Measurements from ENCODE around the gene ASB8. TPM values are rescaled to one million over a fixed set of nuclear protein-coding genes. Genes with fewer than 3 reads are reported as not detected.

Gene ASB8, protein sequence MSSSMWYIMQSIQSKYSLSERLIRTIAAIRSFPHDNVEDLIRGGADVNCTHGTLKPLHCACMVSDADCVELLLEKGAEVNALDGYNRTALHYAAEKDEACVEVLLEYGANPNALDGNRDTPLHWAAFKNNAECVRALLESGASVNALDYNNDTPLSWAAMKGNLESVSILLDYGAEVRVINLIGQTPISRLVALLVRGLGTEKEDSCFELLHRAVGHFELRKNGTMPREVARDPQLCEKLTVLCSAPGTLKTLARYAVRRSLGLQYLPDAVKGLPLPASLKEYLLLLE
- polyA plus RNA-seq (2013, experiment 1 of 2), result 4.5 TPM
- polyA plus RNA-seq (2013, experiment 2 of 2), result 4.5 TPM

DNA sequence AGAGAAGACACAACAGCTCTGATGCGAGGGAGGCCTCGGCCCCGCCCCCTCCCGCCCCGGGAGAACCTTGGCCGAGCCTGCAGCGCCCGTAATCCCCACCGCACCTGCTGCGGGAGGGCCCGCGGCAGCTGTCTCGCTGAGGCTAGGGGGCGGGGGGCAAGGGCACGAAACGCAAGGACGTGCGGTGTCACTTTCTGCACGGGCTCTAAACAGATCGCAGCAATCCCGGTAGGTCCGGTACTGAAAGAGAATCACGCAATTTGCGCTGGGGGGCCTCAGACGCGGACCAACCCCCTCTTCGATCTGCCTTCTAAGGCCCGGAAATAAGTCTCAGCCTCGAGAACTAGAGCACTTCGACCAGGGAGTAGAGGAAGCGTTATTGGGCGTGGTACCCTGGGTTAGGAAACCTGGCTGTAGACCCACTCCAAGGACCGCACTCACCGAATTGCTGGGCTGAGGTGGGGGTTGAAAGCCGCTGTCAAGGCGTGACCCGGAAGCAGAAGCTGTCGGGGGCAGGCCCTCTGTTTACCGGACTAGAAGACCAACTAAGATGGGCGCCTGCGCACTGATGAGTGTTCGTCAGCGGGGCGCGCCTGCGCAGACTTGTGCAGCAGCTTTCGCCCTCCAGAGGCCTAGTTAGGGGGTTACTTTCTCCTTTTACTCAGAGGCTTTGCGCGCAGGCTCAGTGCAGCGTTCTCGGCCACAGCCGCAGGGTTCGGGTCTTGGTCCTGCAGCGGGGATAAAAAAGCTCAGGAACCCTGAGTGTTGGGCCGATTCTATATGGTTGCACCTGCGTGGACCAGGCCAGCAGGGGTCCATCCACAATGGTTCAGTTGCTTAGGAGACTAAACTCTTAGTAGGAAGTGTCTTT lies at the start of gene ASB8:
ASB8 (minus strand) TSS at position 498 of the 871 bp plus-strand sequence. CDS start 4,019 bp downstream, outside the sequence.
- H2AK5ac ChIP-seq (ENCODE audit: low read length), result peak within 1 kb of the TSS; percentile 14
- peak within 1 kb of the TSS; percentile 68 for H4K5ac ChIP-seq (ENCODE audit: low read length)
- no peak within 1 kb of the TSS for H4K8ac ChIP-seq (ENCODE audit: low read depth, low read length)
- no CpG with 5 or more reads among the region's 56 CpGs for WGBS (ENCODE audit: extremely low coverage, insufficient coverage, low lambda C conversion rate)
- H3K4me2 ChIP-seq (ENCODE audit: low read length), result peak within 1 kb of the TSS; percentile 58
- H3K36me3 ChIP-seq (ENCODE audit: control insufficient read depth, insufficient read depth, low read length), result no peaks in the 10 kb centered on the region
- no peaks in the 10 kb centered on the region for H3K79me2 ChIP-seq (ENCODE audit: control insufficient read depth, insufficient read depth, low read length)
- no peak within 1 kb of the TSS for H3K27ac ChIP-seq (ENCODE audit: low read depth, low read length)
- no peak within 1 kb of the TSS for H3K23ac ChIP-seq (ENCODE audit: low read length)
- peak; percentile 99 for DNase-seq
- peak within 1 kb of the TSS; percentile 77 for H3K9ac ChIP-seq (ENCODE audit: low read length)
- peak within 1 kb of the TSS; percentile 79 for H3K56ac ChIP-seq (ENCODE audit: low read length)
- no peak within 1 kb of the TSS for H2BK120ac ChIP-seq (ENCODE audit: low read depth, low read length)
- no peak within 1 kb of the TSS for H2BK15ac ChIP-seq (replicated peaks; ENCODE audit: low read depth)
- no peak within 1 kb of the TSS for H2BK5ac ChIP-seq (ENCODE audit: low read length)
- no peak within 1 kb of the TSS for H3K4ac ChIP-seq (ENCODE audit: low read depth, low read length)
- H3K4me3 ChIP-seq (ENCODE audit: low read length), result peak within 1 kb of the TSS; percentile 56
- no peaks in the 10 kb centered on the region for H3K79me1 ChIP-seq (ENCODE audit: low read length)
- H3K18ac ChIP-seq (ENCODE audit: low read length), result no peak within 1 kb of the TSS
- peaks cover 3% of the 10 kb centered on the region for H3K4me1 ChIP-seq (ENCODE audit: control insufficient read depth, low read depth, low read length)
- H3K27me3 ChIP-seq (ENCODE audit: insufficient read depth, low read length, poor library complexity), result no peaks in the 10 kb centered on the region

DNA sequence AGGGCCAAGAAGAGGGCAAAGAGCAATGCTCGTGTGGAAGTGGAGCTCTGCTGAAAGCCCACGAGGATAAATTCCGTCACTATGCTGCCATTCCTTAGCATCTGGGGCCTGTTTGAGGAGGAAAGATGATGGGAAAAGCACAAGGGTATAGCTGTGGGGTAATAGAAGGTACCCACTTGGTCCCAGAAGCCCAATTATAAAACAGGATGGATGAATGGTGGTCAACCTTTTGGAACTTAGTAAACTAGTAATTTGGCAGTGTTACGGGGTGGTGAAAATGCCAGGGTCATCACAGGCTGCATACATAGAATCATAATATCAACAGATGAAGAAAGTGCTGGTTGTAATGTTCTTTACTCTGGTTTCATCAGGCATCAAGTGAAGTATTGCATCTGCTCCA lies 45.9 kb upstream of the ASB8 start, which contains the start of gene OR10AD1:
OR10AD1 (minus strand) TSS at position 101 of the 400 bp plus-strand sequence; CDS start at position 101, 0 bp downstream.
- Histone ChIP-seq H3K56ac (ENCODE audit: low read length) (no peak within 1 kb of the TSS), H2BK120ac (ENCODE audit: low read depth, low read length) (no peak within 1 kb of the TSS), H4K8ac (ENCODE audit: low read depth, low read length) (no peak within 1 kb of the TSS), H3K23ac (ENCODE audit: low read length) (no peak within 1 kb of the TSS), H3K9ac (ENCODE audit: low read length) (no peak within 1 kb of the TSS), H3K18ac (ENCODE audit: low read length) (no peak within 1 kb of the TSS), H3K4me1 (ENCODE audit: control insufficient read depth, low read depth, low read length) (no peaks in the 10 kb centered on the region), H3K36me3 (ENCODE audit: control insufficient read depth, insufficient read depth, low read length) (no peaks in the 10 kb centered on the region), H3K4ac (ENCODE audit: low read depth, low read length) (no peak within 1 kb of the TSS), H3K27ac (ENCODE audit: low read depth, low read length) (no peak within 1 kb of the TSS), H2BK5ac (ENCODE audit: low read length) (no peak within 1 kb of the TSS), H2BK15ac (replicated peaks; ENCODE audit: low read depth) (no peak within 1 kb of the TSS), H3K79me2 (ENCODE audit: control insufficient read depth, insufficient read depth, low read length) (no peaks in the 10 kb centered on the region), H4K5ac (ENCODE audit: low read length) (no peak within 1 kb of the TSS), H3K27me3 (ENCODE audit: insufficient read depth, low read length, poor library complexity) (peaks cover 6% of the 10 kb centered on the region), H2AK5ac (ENCODE audit: low read length) (no peak within 1 kb of the TSS), H3K4me2 (ENCODE audit: low read length) (no peak within 1 kb of the TSS), H3K4me3 (ENCODE audit: low read length) (no peak within 1 kb of the TSS), H3K79me1 (ENCODE audit: low read length) (no peaks in the 10 kb centered on the region)
- DNase-seq, result no peak
- no CpG with 5 or more reads among the region's 4 CpGs for WGBS (ENCODE audit: extremely low coverage, insufficient coverage, low lambda C conversion rate)

DNA sequence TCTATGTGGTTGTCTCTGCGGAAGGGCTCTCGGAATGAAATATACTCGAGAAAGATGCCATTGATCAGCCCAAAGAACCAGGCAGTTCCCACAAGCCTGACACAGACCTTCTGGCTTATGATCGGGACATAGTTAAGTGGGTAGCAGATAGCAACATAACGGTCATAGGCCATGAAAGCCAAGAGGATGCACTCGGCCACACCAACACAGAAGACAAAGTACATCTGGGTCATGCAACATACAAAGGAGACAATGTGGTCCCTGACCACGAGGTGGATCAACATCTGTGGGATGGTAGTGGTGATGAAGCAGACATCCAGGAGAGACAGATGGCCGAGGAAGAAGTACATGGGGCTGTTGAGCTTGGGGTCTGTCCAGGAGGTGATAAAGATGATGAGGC lies 45.5 kb upstream of the ASB8 start:
- H4K5ac ChIP-seq (ENCODE audit: low read length), result no peak overlapping the region
- H4K8ac ChIP-seq (ENCODE audit: low read depth, low read length), result no peak overlapping the region
- WGBS (ENCODE audit: extremely low coverage, insufficient coverage, low lambda C conversion rate), result no CpG with 5 or more reads among the region's 8 CpGs
- no peak overlapping the region for H3K4me3 ChIP-seq (ENCODE audit: low read length)
- H3K4me1 ChIP-seq (ENCODE audit: control insufficient read depth, low read depth, low read length), result no peaks in the 10 kb centered on the region
- no peak overlapping the region for H3K18ac ChIP-seq (ENCODE audit: low read length)
- no peak overlapping the region for H2AK5ac ChIP-seq (ENCODE audit: low read length)
- no peak for DNase-seq
- H3K56ac ChIP-seq (ENCODE audit: low read length), result no peak overlapping the region
- H3K27me3 ChIP-seq (ENCODE audit: insufficient read depth, low read length, poor library complexity), result peaks cover 6% of the 10 kb centered on the region
- H3K9ac ChIP-seq (ENCODE audit: low read length), result no peak overlapping the region
- no peak overlapping the region for H3K23ac ChIP-seq (ENCODE audit: low read length)
- H3K4ac ChIP-seq (ENCODE audit: low read depth, low read length), result no peak overlapping the region
- no peak overlapping the region for H2BK15ac ChIP-seq (replicated peaks; ENCODE audit: low read depth)
- H2BK5ac ChIP-seq (ENCODE audit: low read length), result no peak overlapping the region
- H3K27ac ChIP-seq (ENCODE audit: low read depth, low read length), result no peak overlapping the region
- no peak overlapping the region for H3K4me2 ChIP-seq (ENCODE audit: low read length)
- H3K36me3 ChIP-seq (ENCODE audit: control insufficient read depth, insufficient read depth, low read length), result no peaks in the 10 kb centered on the region
- H3K79me1 ChIP-seq (ENCODE audit: low read length), result no peaks in the 10 kb centered on the region
- no peak overlapping the region for H2BK120ac ChIP-seq (ENCODE audit: low read depth, low read length)
- no peaks in the 10 kb centered on the region for H3K79me2 ChIP-seq (ENCODE audit: control insufficient read depth, insufficient read depth, low read length)

DNA sequence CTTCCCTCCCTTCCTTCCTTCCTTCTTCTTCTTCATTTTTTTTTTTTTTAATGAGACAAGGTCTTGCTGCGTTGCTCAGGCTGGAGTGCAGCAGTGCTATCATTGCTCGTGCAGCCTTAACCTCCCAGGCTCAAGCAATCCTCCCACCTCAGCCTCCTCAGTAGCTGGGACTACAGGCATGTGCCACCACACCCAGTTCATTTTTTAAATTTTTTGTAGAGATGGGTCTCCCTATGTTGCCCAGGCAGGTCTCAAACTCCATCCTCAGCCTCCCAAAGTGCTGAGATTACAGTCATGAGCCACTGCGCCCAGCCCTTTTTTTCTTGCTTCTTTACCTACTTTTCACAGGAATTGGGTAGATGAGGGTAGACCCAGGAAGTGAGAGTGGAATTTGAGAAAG lies 44.2 kb upstream of the ASB8 start:
- Histone ChIP-seq H3K56ac (ENCODE audit: low read length) (no peak overlapping the region), H3K27ac (ENCODE audit: low read depth, low read length) (no peak overlapping the region), H4K8ac (ENCODE audit: low read depth, low read length) (no peak overlapping the region), H3K23ac (ENCODE audit: low read length) (no peak overlapping the region), H2AK5ac (ENCODE audit: low read length) (no peak overlapping the region), H3K4me1 (ENCODE audit: control insufficient read depth, low read depth, low read length) (peaks cover 2% of the 10 kb centered on the region), H3K4me3 (ENCODE audit: low read length) (no peak overlapping the region), H3K79me2 (ENCODE audit: control insufficient read depth, insufficient read depth, low read length) (no peaks in the 10 kb centered on the region), H2BK5ac (ENCODE audit: low read length) (no peak overlapping the region), H3K9ac (ENCODE audit: low read length) (no peak overlapping the region), H3K79me1 (ENCODE audit: low read length) (no peaks in the 10 kb centered on the region), H3K18ac (ENCODE audit: low read length) (no peak overlapping the region), H3K27me3 (ENCODE audit: insufficient read depth, low read length, poor library complexity) (peaks cover 6% of the 10 kb centered on the region), H3K36me3 (ENCODE audit: control insufficient read depth, insufficient read depth, low read length) (no peaks in the 10 kb centered on the region), H3K4me2 (ENCODE audit: low read length) (no peak overlapping the region), H4K5ac (ENCODE audit: low read length) (no peak overlapping the region), H3K4ac (ENCODE audit: low read depth, low read length) (no peak overlapping the region), H2BK15ac (replicated peaks; ENCODE audit: low read depth) (no peak overlapping the region), H2BK120ac (ENCODE audit: low read depth, low read length) (no peak overlapping the region)
- no CpG with 5 or more reads among the region's 3 CpGs for WGBS (ENCODE audit: extremely low coverage, insufficient coverage, low lambda C conversion rate)
- DNase-seq, result no peak

DNA sequence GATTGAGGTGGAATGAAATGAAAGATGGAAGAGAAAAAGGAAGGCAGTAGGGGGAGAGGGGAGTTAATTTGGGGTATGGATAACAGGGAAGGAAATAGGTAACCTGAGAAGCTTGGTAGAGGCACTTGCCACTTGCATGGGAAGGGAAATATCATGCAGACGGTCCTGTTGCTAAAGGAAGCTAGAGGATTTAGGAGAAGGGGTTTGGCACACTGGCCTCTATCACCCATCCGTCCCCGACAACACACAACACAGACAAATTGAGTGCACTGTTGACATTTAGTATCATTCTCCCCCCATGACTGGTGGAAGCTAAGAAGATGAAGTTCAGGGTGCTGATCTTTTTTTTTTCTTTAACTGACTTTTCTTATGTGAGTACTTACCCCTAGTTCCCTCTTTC lies 43.8 kb upstream of the ASB8 start:
- no peak overlapping the region for H2BK15ac ChIP-seq (replicated peaks; ENCODE audit: low read depth)
- no peak overlapping the region for H3K4me3 ChIP-seq (ENCODE audit: low read length)
- H3K4ac ChIP-seq (ENCODE audit: low read depth, low read length), result no peak overlapping the region
- H3K18ac ChIP-seq (ENCODE audit: low read length), result no peak overlapping the region
- no peak overlapping the region for H3K56ac ChIP-seq (ENCODE audit: low read length)
- H3K23ac ChIP-seq (ENCODE audit: low read length), result no peak overlapping the region
- peaks cover 6% of the 10 kb centered on the region for H3K27me3 ChIP-seq (ENCODE audit: insufficient read depth, low read length, poor library complexity)
- H4K5ac ChIP-seq (ENCODE audit: low read length), result no peak overlapping the region
- H3K79me2 ChIP-seq (ENCODE audit: control insufficient read depth, insufficient read depth, low read length), result no peaks in the 10 kb centered on the region
- no peak overlapping the region for H2AK5ac ChIP-seq (ENCODE audit: low read length)
- no peak overlapping the region for H3K4me2 ChIP-seq (ENCODE audit: low read length)
- DNase-seq, result no peak
- no peak overlapping the region for H3K27ac ChIP-seq (ENCODE audit: low read depth, low read length)
- no peaks in the 10 kb centered on the region for H3K36me3 ChIP-seq (ENCODE audit: control insufficient read depth, insufficient read depth, low read length)
- no peak overlapping the region for H3K9ac ChIP-seq (ENCODE audit: low read length)
- H3K79me1 ChIP-seq (ENCODE audit: low read length), result no peaks in the 10 kb centered on the region
- no CpG with 5 or more reads among the region's 3 CpGs for WGBS (ENCODE audit: extremely low coverage, insufficient coverage, low lambda C conversion rate)
- H3K4me1 ChIP-seq (ENCODE audit: control insufficient read depth, low read depth, low read length), result peaks cover 2% of the 10 kb centered on the region
- H2BK120ac ChIP-seq (ENCODE audit: low read depth, low read length), result no peak overlapping the region
- no peak overlapping the region for H2BK5ac ChIP-seq (ENCODE audit: low read length)
- H4K8ac ChIP-seq (ENCODE audit: low read depth, low read length), result no peak overlapping the region
